Middle frontal gyrus (tissue), 1 donor: Measurements from ENCODE around the gene RDH8.

ENCODE experiments used
- DNase-seq: peaks from one replicate; pipeline ENCODE4 v3.0.0-alpha.2; 2015; ENCODE audit warnings: low spot score; ENCODE audit errors: extremely low spot score

RDH8 gene

DNA sequence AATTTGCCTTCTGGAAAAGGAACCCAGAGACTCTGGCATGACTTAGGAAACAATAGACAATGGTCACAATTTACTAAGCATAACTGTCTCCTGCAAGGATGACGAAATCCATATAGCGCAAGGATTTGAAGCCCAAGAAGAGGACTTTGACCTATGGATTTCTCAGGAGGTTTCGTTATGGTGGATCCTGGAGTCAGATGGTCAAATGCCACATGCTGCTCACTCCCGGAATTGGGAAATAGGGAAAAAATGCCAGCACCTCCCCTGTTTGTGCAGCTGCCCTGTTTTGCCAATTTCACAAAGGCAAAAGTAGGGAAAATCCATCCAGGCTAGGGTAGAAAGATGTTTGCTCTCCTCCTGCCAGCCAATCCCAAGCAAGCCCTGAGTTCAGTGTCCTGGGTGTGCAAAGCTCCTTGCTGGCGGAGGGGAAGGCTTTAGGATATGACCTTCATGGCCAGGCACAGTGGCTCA is 23.4 kb downstream of the RDH8 start:
- no peak for DNase-seq

DNA sequence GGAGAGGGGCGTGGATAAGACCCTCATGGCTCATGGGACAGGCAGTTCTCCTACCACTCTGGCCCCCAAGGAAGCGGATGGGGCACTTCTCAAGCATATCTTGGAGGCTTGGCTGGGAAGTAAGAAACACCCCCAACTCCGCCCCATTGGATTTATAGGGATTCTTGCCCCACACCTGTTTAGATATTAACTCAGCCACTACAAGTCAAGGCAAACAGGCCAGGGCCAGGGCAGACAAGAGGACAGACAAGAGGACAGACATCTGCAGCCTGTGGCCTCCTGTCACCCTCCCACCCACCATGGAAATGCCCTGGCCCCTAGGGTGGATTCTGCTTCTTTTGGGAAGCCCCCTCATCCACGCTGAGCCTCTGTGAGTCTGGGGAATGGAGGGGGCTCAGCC is 24.1 kb downstream of the RDH8 start:
- no peak for DNase-seq

DNA sequence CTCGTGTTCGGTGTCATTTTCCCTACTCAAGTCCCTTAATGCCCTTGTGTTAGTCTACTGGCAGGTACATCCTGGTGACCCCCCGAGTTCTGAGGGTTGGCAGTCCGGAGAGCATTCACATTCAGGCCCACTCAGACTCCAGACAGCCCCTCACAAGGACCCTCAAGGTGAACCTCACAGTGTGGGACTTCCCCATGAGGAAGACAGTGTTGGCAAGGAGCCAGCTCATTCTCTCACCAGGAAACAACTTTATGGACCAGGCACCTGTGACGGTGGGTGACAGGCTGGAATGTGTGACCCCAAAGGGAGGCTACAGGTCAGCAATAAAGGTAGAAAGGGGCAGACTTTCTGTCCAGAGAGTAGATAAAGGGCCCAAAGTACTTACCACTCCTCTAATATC is 24.5 kb downstream of the RDH8 start:
- DNase-seq = no peak

- DNase-seq = no peak
These were observed 30.1 kb downstream of the RDH8 start for GRCh38 chr19:10043286-10043927.

DNA sequence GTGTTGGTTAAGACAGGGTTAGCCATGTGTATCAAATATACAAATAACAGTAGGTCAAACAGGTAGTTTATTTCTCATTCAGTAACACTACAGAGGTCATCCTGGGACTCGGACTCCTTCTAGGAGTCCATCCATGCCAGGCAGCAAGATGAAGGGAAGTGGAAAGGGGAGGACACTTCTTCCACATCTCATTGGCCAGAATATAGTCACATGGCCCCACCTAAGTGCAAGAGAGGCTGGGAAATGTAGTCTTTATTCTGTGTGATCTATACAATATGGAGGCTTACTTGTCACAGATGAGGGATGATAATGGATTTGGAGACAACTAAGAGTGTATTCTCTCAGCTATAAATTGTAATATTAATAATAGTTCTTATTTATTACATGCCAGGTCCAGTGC is 31.1 kb downstream of the RDH8 start:
- DNase-seq = no peak

DNA sequence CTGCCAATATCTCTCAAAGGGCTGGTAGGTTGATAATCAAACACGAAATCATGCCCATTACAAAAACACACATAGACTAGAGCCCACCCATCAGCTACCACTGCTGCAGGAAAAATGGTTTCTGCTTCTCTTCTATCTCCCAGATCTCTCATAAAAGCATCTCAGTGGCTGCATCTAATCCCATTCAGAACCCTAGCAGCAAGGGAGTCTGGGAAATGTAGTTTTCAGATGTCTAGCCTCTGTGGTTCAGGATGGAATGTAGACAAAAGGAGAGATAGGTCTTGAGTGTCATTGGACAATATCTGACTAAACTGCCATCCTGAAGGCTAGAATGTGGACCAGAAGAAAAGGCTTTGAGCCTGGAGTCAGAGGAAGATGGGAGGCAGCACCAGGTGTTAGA is 32.1 kb downstream of the RDH8 start:
- no peak for DNase-seq

- no peak for DNase-seq
These were observed 36.3 kb downstream of the RDH8 start for GRCh38 chr19:10049626-10050025.

DNA sequence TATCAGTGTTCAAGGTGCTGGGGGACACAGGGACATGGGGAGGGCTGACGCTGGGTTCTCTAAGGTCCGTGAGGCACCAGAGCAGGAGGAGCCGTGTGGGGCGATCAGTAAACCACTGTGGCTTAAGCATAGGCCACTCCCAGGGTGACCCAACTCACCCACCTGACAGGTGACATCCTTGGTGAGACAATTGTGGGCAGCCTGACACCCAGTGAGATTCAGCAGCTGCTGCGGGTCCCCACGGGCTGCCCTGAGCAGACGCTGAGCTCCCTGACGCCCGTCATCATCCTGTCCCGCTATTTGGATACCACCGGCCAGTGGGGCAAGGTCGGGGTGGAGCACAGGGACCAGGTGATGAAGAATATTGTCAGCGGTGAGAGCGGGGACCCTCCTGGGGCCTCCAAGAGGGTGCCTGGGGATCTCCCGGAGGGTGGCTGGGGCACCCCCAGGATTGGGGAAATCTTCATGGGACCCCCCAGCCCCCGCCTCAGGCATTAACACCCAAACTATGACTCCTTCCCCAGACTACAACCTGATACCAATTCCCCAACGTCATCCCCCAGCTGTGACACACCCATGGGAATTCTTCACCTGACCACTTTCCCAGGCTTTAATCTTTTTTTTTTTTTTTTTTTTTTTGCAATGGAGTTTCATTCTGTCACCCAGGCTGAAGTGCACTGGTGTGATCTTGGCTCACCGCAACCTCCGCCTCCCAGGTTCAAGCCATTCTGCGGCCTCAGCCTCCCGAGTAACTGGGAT is 39.5 kb downstream of the RDH8 start:
- no peak for DNase-seq

DNA sequence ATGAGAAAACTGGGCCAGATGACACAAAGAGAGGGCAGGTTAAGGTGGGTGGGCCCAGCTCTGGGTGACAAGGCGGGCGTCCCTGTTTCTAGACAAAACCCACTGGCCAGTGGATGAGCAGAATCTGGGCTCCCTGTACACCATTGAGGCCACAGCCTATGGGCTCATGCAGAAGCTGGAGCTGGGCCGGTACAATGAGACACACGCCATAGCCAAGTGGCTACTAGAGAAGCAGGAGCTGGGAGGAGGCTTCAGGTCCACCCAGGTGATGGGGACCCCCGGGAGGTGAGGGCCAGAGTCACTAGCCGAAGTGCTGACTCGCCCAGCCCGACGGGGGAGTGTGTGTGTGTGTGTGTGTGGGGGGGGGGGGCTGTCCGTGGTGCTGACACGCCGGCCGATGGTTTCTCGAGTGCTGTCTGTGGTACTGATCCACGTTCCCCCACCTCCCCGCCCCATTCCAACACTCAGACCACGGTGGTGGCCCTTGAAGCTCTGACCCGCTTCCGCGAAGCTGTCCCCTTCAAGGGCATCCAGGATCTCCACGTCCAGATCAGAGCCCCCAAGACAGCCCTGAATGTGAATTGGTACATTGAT is 48.5 kb downstream of the RDH8 start:
- no peak for DNase-seq

GRCh38 chr19:10068205-10068604 is 54.9 kb downstream of the RDH8 start:
- no peak for DNase-seq

- DNase-seq = no peak
These were observed 55.8 kb downstream of the RDH8 start for GRCh38 chr19:10069046-10069445.

- no peak for DNase-seq
These were observed 57.6 kb downstream of the RDH8 start for GRCh38 chr19:10070730-10071446.
